NCI-H2029 treated with DMSO at 0.1 percent for 48 hours (cell line): ENCODE measurements around the gene KCNG2.

Source experiments
- DNase-seq: peaks from one replicate; lab custom pipeline; 2025; lab: John Stamatoyannopoulos, UW

KCNG2 gene

GRCh38 chr18:79768745-79769144 lies 29.0 kb upstream of the KCNG2 start:
- no peak for DNase-seq

- DNase-seq, result no peak
Observed at GRCh38 chr18:79769698-79770500, 27.8 kb upstream of the KCNG2 start.

- no peak for DNase-seq
Observed at GRCh38 chr18:79770501-79770815, 27.3 kb upstream of the KCNG2 start.

- DNase-seq, result no peak
Observed at GRCh38 chr18:79770826-79771225, 26.9 kb upstream of the KCNG2 start.

GRCh38 chr18:79771446-79772107 lies 26.2 kb upstream of the KCNG2 start:
- DNase-seq, result no peak

- no peak for DNase-seq
Observed at GRCh38 chr18:79772108-79772864, 25.5 kb upstream of the KCNG2 start.

- no peak for DNase-seq
Observed at GRCh38 chr18:79772865-79773696, 24.7 kb upstream of the KCNG2 start.

GRCh38 chr18:79774111-79774510 lies 23.6 kb upstream of the KCNG2 start:
- no peak for DNase-seq

GRCh38 chr18:79775441-79776221 lies 22.1 kb upstream of the KCNG2 start:
- DNase-seq, result no peak

GRCh38 chr18:79776674-79777073 lies 21.1 kb upstream of the KCNG2 start:
- no peak for DNase-seq

- no peak for DNase-seq
Observed at GRCh38 chr18:79778291-79778791, 19.4 kb upstream of the KCNG2 start.

GRCh38 chr18:79779021-79779699 lies 18.6 kb upstream of the KCNG2 start:
- DNase-seq, result no peak

GRCh38 chr18:79779700-79780190 lies 18.0 kb upstream of the KCNG2 start:
- DNase-seq, result no peak

GRCh38 chr18:79780547-79780946 lies 17.2 kb upstream of the KCNG2 start:
- DNase-seq, result no peak

GRCh38 chr18:79781331-79781941 lies 16.3 kb upstream of the KCNG2 start:
- DNase-seq, result no peak

- no peak for DNase-seq
Observed at GRCh38 chr18:79782566-79783308, 15.0 kb upstream of the KCNG2 start.

- no peak for DNase-seq
Observed at GRCh38 chr18:79784071-79784913, 13.4 kb upstream of the KCNG2 start.
